DMS 273 treated with DMSO at 0.1 percent for 48 hours (cell line): ENCODE data around the gene SDF4.
"Not testable (repeated sequence)": the region's sequence is repeated elsewhere in the genome, so short reads cannot be mapped to it uniquely, and the experiment has no call there.

Experiments used
- DNase-seq: peaks from one replicate; lab custom pipeline; 2025; lab: John Stamatoyannopoulos, UW

The SDF4 gene

DNA sequence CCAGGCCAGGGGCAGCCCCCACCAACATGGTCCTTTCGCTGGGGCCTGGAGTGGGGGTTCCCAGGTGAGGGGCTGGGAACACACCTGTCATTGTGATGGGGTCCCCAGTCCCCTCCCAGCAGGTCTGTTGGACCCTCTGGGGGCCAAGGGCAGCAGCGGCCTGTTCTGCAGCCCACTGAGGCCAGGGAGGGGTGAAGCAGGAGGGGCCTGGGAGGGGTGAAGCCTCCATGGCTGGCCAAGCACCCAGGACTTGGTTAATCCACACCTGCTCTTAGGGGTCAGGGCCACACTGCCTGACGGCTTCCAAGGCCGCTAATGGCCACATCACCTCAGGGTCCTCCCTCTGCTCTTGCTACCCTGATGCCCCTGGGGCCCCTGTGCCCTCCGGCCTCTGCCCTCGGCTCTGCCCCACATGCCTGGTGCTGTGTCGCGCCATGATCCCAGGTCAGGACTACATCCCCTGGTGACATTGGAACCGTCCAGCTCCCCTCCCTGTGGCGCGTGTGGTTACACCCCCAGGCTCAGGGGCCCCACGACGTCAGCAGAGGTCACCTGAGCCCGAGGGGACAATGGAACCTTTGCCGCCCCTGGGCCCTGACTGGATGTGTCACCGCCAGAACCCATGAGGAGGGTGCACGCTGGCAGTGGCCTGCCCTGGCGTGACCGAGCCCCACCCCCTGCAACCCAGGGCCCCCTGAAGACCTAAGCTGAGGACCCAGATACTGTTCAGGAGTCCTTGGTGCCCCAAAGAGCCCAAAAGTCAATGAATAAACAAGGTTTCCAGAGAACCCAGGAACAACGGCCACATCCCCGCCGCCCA is 32.5 kb downstream of the SDF4 start:
- DNase-seq, result no peak

GRCh38 chr1:1198423-1199140 is 33.2 kb downstream of the SDF4 start:
- no peak for DNase-seq

- DNase-seq, result no peak
Observed at GRCh38 chr1:1197551-1198422, 34.0 kb downstream of the SDF4 start.

- DNase-seq, result no peak
Observed at GRCh38 chr1:1197188-1197500, 34.7 kb downstream of the SDF4 start.

DNA sequence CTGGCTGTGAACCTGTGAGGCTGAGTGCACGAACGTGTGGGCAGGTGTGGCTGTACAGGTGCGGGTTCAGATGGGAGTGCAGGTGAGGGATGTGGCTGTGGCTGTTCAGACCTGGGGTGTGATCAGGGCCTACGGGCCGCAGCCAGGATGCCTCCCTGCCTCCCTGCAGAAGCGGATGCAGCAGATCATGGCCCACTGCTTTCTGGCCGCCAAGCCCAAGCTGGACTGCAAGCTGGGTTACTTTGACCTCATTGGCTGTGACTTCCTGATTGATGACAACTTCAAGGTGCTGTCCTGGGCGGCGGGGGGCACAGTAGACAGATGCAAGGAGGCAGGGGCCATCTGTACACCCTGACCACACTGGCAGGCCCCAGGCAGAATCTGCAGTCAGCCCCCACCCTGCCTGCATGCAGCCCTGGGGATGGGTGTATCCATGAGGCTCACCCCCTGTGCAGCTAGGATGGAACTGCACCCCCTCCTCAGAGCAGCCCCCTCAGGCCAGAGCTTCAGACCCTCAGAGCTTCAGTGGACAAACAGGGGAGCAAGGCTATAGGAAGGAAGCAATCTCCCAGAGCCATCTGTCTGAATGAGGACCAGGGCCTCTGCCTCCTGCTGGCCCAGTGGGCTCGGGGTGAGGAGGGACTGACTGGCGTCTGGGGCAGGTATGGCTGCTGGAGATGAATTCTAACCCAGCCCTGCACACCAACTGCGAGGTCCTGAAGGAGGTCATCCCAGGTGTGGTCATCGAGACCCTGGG is 35.2 kb downstream of the SDF4 start:
- no peak for DNase-seq

- not testable (repeated sequence) for DNase-seq
Observed at GRCh38 chr1:1195726-1196125, 36.1 kb downstream of the SDF4 start.

DNA sequence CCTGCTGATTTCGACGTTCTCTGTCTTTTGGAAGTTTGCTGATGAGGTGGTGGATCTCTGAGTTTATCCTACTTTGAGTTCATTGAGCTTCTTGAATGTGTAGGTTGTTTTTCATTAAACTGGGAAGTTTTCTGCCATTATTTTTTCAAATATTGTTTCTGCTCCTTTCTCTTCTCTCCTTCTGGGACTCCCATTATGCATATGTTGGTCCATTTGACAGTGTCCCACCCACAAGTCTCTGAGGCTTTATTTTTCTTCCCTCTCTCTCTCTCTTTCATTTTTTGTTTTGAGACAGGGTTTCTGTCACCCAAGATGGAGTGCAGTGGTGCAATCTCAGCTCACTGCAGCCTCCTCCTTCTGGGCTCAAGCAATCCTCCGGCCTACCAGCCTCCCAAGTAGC is 37.1 kb downstream of the SDF4 start:
- DNase-seq, result no peak

DNA sequence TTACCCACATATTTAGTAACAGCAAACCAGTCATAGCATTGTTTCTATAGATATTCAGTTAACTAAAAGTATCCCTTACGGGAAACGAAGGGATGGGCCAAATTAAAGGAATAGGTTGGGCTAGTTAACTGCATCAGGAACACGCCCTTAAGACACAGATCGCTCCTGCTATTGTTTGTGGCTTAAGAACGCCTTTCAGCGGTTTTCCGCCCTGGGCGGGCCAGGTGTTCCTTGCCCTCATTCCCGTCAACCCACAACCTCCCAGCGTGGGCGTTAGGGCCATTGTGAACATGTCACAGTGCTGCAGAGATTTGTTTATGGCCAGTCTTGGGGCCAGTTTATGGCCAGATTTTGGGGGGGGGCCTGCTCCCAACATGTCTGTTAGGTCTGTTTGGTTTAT is 40.1 kb downstream of the SDF4 start:
- DNase-seq, result no peak

- DNase-seq, result no peak
Observed at GRCh38 chr1:1189111-1189510, 42.7 kb downstream of the SDF4 start.

DNA sequence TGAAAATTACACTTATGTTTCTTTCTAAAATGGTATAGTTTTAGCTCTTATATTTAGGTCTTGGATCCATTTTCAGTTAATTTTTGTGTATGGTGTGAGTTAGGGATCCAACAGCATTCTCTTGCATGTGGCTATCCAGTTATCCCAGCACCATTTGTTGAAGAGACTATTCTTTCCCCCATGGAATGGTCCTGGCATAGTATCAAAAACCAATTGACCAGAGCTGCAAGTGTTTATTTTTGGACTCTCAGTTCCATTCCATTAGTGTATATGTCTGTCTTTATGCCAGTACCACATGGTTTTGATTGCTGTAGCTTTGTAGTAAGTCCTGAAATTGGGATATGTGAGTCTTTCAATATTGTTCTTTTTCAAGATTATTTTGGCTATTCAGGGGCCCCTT is 43.9 kb downstream of the SDF4 start:
- no peak for DNase-seq

GRCh38 chr1:1185101-1185765 is 46.6 kb downstream of the SDF4 start:
- no peak for DNase-seq

DNA sequence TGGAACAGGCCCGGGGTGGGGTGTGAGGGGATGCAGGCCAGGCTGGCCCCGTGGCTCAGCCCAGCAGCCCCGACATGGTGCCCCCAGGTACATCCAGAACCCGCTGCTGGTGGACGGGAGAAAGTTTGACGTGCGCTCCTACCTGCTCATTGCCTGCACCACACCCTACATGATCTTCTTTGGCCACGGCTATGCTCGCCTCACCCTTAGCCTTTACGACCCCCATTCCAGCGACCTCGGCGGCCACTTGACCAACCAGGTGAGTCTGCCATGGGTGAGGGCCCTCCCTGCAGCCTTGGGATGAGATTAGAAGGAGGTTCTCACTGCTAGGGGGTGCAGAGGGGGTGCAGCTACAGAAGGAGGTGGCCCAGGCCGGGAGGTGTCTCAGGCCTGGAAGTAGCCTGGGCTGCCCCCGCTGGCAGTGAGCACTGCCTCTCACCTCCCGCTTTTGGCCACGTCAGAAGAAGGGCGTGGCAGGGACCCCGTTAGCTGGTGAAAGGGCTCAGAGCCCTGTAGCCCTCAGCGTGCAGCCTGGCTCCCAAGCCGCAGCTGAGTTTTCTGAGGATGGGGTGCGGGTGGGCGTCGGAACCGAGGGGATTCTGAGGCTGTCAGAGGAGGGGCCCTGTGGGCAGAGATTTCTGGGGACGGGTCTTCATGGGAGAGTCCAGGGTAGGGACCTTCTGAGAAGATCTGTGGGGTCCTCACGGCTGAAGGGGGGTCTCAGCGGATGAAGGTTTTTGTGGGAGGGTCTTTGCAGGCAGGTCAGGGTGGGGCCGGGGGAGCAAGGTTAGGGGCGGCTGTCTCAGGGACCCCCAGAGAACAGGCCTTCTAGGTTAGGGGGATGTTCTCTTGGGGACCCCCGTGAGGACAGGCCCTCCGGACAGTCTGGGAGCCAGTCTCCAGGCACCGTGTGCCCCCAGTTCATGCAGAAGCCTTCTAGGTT is 47.7 kb downstream of the SDF4 start:
- DNase-seq, result no peak

DNA sequence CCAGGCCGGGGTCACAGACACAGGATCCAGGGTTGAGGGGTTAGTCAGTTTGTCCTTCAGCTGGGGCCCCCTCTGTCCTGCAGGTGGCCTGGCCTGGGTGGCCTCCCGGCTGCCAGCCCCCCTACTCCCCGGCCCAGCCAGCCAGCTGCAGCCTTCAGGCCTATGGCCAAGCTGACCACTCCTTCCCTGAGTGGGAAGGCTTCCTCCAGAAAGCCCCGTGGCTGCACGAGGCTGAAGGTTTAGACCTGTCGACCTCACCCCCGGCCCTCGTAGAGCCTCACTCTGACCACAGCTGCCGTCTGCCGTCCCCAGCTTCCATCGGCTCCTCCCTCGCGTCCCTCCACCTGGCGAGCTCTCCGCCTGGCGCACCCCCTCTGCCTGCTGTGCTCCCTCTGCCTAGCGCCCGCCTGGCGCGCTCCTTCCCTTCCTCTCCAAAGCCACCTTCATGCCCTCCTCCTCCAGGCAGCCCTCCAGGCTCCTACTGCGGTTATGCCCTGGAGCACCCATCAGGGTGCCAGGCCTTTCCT is 48.5 kb downstream of the SDF4 start:
- no peak for DNase-seq

DNA sequence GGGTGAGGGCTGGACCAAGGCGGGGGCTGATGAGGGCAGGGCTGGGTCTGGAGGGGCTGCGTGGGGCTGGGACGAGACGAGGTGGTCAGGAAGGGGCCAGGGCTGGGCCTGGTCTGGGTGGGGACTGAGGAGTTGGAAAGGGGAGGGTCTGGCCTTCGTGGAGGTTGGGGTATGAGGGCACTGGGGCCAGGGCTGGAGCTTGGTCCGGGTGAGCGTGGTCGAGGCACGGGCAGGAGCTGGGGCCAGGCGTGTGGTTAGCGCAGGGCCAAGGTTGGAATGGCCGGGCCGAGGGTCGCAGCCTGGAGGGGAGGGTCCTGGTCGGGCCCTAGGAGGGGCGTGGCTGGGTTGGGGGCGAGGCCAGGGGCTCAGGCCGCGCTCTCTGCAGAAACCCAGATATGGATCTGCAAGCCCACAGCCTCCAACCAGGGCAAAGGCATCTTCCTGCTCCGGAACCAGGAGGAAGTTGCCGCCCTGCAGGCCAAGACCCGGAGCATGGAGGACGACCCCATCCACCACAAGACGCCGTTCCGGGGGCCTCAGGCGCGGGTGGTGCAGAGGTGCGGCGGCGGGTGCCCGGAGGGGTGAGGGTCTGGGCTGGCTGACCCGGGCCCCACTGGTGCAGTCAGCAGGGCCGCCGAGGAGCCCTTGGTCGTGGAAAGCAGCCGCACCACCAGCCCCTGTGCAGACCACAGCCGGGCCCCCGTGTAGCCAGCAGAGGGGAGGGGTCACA is 49.1 kb downstream of the SDF4 start:
- no peak for DNase-seq

GRCh38 chr1:1181938-1182410 is 49.8 kb downstream of the SDF4 start:
- no peak for DNase-seq

- no peak for DNase-seq
Observed at GRCh38 chr1:1181129-1181937, 50.5 kb downstream of the SDF4 start.

GRCh38 chr1:1179983-1180861 is 51.6 kb downstream of the SDF4 start:
- DNase-seq, result no peak
